ENCODE measurements around the gene TEX26.

The TEX26 gene

GRCh38 chr13:30991184-30991583 is 58.7 kb downstream of the TEX26 start:
- Histone ChIP-seq H3K4me2 (no peak overlapping the region), H3K9me3 (no peaks in the 10 kb centered on the region), H4K20me1 (no peaks in the 10 kb centered on the region), H3K4me1 (no peaks in the 10 kb centered on the region), H3K27me3 (no peaks in the 10 kb centered on the region), H3K36me3 (no peaks in the 10 kb centered on the region), H3K27ac (no peak overlapping the region), H3K9ac (no peak overlapping the region), H3K4me3 (no peak overlapping the region)
- no peak for TF ChIP-seq Cebpa-rat (IDR thresholded peaks at IDR 0.05)

DNA sequence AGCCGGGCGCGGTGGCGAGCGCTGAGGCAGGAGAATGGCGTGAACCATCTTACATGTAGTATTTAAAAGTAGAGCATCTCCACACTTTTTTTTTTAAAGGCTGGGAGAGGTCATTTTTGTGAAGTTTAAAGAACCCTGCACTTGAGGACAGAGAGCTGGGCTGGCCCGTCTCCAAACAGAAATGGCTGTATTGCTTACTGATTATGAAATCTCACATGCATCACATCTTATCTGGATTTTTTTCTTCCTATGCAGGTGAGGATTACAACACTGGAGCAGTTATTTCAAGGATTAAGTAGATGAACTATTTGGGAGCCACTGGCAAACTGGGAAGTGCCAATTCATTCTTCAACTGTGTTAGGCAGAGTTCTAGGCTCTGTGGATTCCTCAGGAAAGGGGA is 59.5 kb downstream of the TEX26 start:
- Histone ChIP-seq H3K9me3 (no peaks in the 10 kb centered on the region), H3K9ac (no peak overlapping the region), H3K27me3 (no peaks in the 10 kb centered on the region), H3K4me3 (no peak overlapping the region), H3K4me2 (no peak overlapping the region), H3K4me1 (no peaks in the 10 kb centered on the region), H3K27ac (no peak overlapping the region), H3K36me3 (no peaks in the 10 kb centered on the region), H4K20me1 (no peaks in the 10 kb centered on the region)
- TF ChIP-seq Cebpa-rat (IDR thresholded peaks at IDR 0.05), result no peak

DNA sequence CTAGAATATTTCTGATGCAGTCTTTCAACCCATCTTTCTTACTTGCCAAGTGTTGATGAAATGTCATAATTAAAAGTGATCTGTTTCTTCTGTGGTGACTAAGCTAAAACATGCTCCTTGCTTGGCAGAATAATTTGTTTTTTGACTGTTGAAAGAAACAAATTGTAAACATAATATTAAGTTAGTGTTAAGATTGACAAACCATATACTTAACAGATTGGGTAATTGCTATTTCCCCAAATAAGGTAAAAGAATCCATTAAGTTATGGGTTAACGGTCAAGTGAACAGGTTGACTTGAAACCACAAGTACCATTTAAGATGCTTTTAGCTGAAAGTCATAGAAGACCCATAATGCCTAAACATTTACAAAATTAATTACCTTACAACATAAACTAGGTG is 62.9 kb downstream of the TEX26 start:
- no peak overlapping the region for H3K4me2 ChIP-seq
- H3K4me1 ChIP-seq, result no peaks in the 10 kb centered on the region
- H3K27me3 ChIP-seq, result no peaks in the 10 kb centered on the region

DNA sequence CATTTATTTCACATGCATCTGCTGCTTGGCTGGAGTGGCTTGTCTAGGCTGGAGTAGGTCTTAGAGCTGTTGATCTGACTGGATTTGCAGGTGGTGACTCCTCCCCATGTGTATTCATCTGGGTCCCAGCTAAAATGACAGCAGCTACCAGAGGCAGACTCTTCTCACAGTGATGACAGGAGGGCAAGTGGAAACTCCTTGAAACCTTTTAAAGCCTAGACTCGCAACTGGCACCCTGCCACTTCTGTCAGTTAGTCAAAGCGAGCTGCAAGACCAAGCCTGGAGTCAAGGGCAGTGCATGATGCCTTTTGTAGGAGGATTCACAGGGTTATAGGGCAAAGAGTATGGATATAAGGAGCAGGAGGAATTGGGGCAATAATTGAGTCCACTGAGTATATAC is 65.2 kb downstream of the TEX26 start:
- H3K27me3 ChIP-seq, result no peaks in the 10 kb centered on the region
- no peak overlapping the region for H3K4me2 ChIP-seq

More for the DNA sequence above, 62.9 kb downstream of the TEX26 start:
- no peak for TF ChIP-seq Cebpa-rat (IDR thresholded peaks at IDR 0.05)
- Histone ChIP-seq H3K9me3 (no peaks in the 10 kb centered on the region), H3K27ac (no peak overlapping the region), H3K9ac (no peak overlapping the region), H4K20me1 (no peaks in the 10 kb centered on the region), H3K4me3 (no peak overlapping the region), H3K36me3 (no peaks in the 10 kb centered on the region)

GRCh38 chr13:30998136-30999088 is 66.0 kb downstream of the TEX26 start:
- Histone ChIP-seq H4K20me1 (no peaks in the 10 kb centered on the region), H3K4me1 (no peaks in the 10 kb centered on the region), H3K9me3 (no peaks in the 10 kb centered on the region), H3K27me3 (no peaks in the 10 kb centered on the region), H3K4me2 (no peak overlapping the region), H3K4me3 (no peak overlapping the region), H3K27ac (no peak overlapping the region), H3K9ac (no peak overlapping the region), H3K36me3 (no peaks in the 10 kb centered on the region)
- no peak for TF ChIP-seq Cebpa-rat (IDR thresholded peaks at IDR 0.05)

More for the DNA sequence above, 65.2 kb downstream of the TEX26 start:
- Histone ChIP-seq H3K9me3 (no peaks in the 10 kb centered on the region), H4K20me1 (no peaks in the 10 kb centered on the region), H3K4me1 (no peaks in the 10 kb centered on the region), H3K4me3 (no peak overlapping the region), H3K36me3 (no peaks in the 10 kb centered on the region), H3K9ac (no peak overlapping the region), H3K27ac (no peak overlapping the region)
- TF ChIP-seq Cebpa-rat (IDR thresholded peaks at IDR 0.05), result no peak

DNA sequence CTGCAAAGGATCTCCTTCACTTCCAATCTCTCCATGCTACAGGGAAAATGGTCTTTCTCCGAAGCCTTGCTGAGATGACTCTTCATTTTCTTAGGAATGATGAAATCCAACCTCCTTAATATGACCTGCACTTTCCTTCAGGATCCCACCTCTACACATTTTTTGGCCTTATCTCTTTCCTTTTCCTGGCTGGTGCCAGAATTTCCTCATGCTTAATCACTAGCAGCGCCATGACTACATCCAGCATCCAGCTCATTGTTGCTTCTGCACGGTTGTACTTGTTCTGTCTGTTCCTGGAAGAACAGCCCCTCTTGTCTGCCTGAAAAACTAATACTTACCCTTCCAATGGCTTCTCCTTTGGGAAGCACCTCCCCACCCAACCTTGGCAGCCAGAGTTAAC is 68.4 kb downstream of the TEX26 start:
- H4K20me1 ChIP-seq, result no peaks in the 10 kb centered on the region
- H3K27ac ChIP-seq, result no peak overlapping the region
- no peak for TF ChIP-seq Cebpa-rat (IDR thresholded peaks at IDR 0.05)
- no peaks in the 10 kb centered on the region for H3K27me3 ChIP-seq
- H3K4me2 ChIP-seq, result no peak overlapping the region
- no peak overlapping the region for H3K4me3 ChIP-seq
- no peaks in the 10 kb centered on the region for H3K36me3 ChIP-seq
- no peak overlapping the region for H3K9ac ChIP-seq
- no peaks in the 10 kb centered on the region for H3K4me1 ChIP-seq
- H3K9me3 ChIP-seq, result no peaks in the 10 kb centered on the region

- Histone ChIP-seq H3K27me3 (no peaks in the 10 kb centered on the region), H3K4me1 (no peaks in the 10 kb centered on the region), H3K4me2 (no peak overlapping the region), H3K27ac (no peak overlapping the region), H3K4me3 (no peak overlapping the region), H3K9me3 (no peaks in the 10 kb centered on the region), H4K20me1 (no peaks in the 10 kb centered on the region), H3K9ac (no peak overlapping the region), H3K36me3 (no peaks in the 10 kb centered on the region)
- TF ChIP-seq Cebpa-rat (IDR thresholded peaks at IDR 0.05), result no peak
Observed at GRCh38 chr13:31001647-31002046, 69.2 kb downstream of the TEX26 start.

- Histone ChIP-seq H3K27me3 (no peaks in the 10 kb centered on the region), H3K4me3 (no peak overlapping the region), H3K4me2 (no peak overlapping the region), H3K36me3 (no peaks in the 10 kb centered on the region), H3K4me1 (no peaks in the 10 kb centered on the region), H3K27ac (no peak overlapping the region), H3K9ac (no peak overlapping the region), H3K9me3 (no peaks in the 10 kb centered on the region), H4K20me1 (no peaks in the 10 kb centered on the region)
- no peak for TF ChIP-seq Cebpa-rat (IDR thresholded peaks at IDR 0.05)
Observed at GRCh38 chr13:31005066-31005465, 72.6 kb downstream of the TEX26 start.

- Histone ChIP-seq H3K36me3 (no peaks in the 10 kb centered on the region), H4K20me1 (no peaks in the 10 kb centered on the region), H3K27me3 (no peaks in the 10 kb centered on the region), H3K9ac (no peak overlapping the region), H3K4me2 (no peak overlapping the region), H3K4me3 (no peak overlapping the region), H3K4me1 (no peaks in the 10 kb centered on the region), H3K27ac (no peak overlapping the region), H3K9me3 (no peaks in the 10 kb centered on the region)
- no peak for TF ChIP-seq Cebpa-rat (IDR thresholded peaks at IDR 0.05)
Observed at GRCh38 chr13:31007417-31007816, 75.0 kb downstream of the TEX26 start.

DNA sequence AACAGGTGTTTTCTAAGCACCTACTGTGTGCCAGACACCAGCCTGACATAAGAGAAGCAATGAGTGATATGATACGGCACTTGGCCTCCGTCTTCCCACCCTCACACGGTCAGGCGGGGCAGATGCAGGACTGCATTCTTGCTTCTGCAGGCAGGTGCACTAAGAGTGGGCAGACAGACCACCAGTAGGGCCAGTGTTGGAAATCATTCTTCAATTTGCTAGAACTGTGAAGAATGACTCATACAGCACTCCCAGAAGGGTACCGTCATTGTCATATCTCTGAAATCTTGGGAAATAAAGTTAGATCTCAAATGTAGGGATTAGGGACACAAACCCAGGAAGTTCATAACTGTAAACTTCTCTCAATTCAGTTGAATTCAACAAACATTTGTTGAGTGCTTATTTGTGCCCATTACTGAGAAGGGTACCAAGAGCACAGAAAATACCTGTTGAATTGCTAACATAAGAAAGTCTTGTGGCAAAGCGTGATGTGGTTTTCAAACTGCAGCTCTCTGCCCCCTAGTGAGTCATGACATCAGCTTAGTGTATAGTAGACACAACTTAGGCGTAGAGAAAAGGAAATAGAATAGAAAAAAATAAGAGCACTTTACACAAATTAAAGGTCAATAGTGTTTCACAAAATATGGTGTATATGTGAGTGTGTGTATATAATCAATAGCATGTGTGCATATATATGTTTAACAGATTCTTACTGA is 76.1 kb downstream of the TEX26 start:
- no peak overlapping the region for H3K9ac ChIP-seq
- no peak overlapping the region for H3K27ac ChIP-seq
- no peak overlapping the region for H3K4me3 ChIP-seq
- no peak overlapping the region for H3K4me2 ChIP-seq
- H3K4me1 ChIP-seq, result no peaks in the 10 kb centered on the region
- no peaks in the 10 kb centered on the region for H4K20me1 ChIP-seq
- H3K27me3 ChIP-seq, result no peaks in the 10 kb centered on the region
- TF ChIP-seq Cebpa-rat (IDR thresholded peaks at IDR 0.05), result no peak
- no peaks in the 10 kb centered on the region for H3K36me3 ChIP-seq
- no peaks in the 10 kb centered on the region for H3K9me3 ChIP-seq

Data from BLaER1 (cell line).